Activated naive CD4-positive, alpha-beta T cell treated with anti-CD3 and anti-CD28 coated beads, Interleukin-2, amount 50 U/mL, for 72 hours (primary cell): ENCODE measurements around the gene SNRPA. TPM values are rescaled to one million over a fixed set of nuclear protein-coding genes. Genes with fewer than 3 reads are reported as not detected.
"Not testable (repeated sequence)": the region's sequence is repeated elsewhere in the genome, so short reads cannot be mapped to it uniquely, and the experiment has no call there.

Experiments used
- ATAC-seq, 2 donors: fragments of 150-1000 bp; cut with Tn5 transposase; 2 replicates each; pipeline ENCODE4 v1.10.0; 2021; ENCODE audit warnings: mild to moderate bottlenecking in 2 of 2, moderate library complexity in 2 of 2
- DNase-seq, 2 donors: peaks; one replicate each; pipeline ENCODE4 v3.0.0; 2021 to 2022; ENCODE audit warnings: low spot score in 2 of 2
- H3K27ac Mint-ChIP-seq, 2 donors: one replicate each; pipeline ENCODE4 v1.8.0; 2022; ENCODE audit warnings: mild to moderate bottlenecking in 2 of 2, mixed read lengths in 2 of 2
- H3K36me3 Mint-ChIP-seq, 2 donors: one replicate each; pipeline ENCODE4 v1.8.0; 2022; ENCODE audit warnings: mixed read lengths in 2 of 2
- H3K9me3 Mint-ChIP-seq, 2 donors: one replicate each; pipeline ENCODE4 v1.8.0; 2022; ENCODE audit warnings: mixed read lengths in 2 of 2
- total RNA-seq, 2 donors: library from RNA; stranded (reverse); gene quantifications; one replicate each; pipeline ENCODE4 v1.2.3, GENCODE V29; 2022

SNRPA gene
- total RNA-seq, 2 donors from 2014 or later: 197 to 227 TPM

DNA sequence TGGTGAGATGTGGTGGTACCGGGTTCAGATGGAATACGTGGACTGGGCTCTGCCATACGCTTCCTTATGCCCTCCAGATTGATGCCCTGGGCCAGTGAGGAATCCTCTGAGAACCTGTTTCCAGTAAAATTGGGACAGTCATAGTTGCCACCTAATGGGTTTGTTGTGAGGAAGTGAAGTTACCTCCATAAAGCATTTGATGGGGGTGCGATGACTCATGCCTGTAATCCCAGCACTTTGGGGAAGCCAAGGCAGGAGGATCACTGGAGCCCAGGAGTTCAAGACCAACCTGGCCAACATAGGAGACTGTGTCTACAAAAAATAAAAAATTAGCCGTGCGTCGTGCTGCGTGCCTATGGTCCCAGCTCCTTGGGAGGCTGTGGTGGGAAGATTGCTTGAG lies 4.8 kb downstream of the SNRPA start:
- Mint-ChIP-seq H3K36me3 (peaks cover 53 to 68% of the 10 kb centered on the region in 2 donors), H3K27ac (peak overlapping the region; percentile 87 to 94), H3K9me3 (no peaks in the 10 kb centered on the region)
- no peak for ATAC-seq
- no peak for DNase-seq

- Mint-ChIP-seq H3K9me3 (no peaks in the 10 kb centered on the region), H3K27ac (peak overlapping the region; percentile 32 to 87), H3K36me3 (peaks cover 49 to 66% of the 10 kb centered on the region in 2 donors)
- peak in 1 of 2 donors; percentile 44 for ATAC-seq
- no peak for DNase-seq
These were observed 5.6 kb downstream of the SNRPA start for GRCh38 chr19:40756502-40757110.

- H3K27ac Mint-ChIP-seq: no peak overlapping the region
- ATAC-seq (no peak), DNase-seq (no peak)
- peaks cover 49 to 70% of the 10 kb centered on the region in 2 donors for H3K36me3 Mint-ChIP-seq
- no peaks in the 10 kb centered on the region for H3K9me3 Mint-ChIP-seq
These were observed 7.5 kb downstream of the SNRPA start for GRCh38 chr19:40758491-40758890.

DNA sequence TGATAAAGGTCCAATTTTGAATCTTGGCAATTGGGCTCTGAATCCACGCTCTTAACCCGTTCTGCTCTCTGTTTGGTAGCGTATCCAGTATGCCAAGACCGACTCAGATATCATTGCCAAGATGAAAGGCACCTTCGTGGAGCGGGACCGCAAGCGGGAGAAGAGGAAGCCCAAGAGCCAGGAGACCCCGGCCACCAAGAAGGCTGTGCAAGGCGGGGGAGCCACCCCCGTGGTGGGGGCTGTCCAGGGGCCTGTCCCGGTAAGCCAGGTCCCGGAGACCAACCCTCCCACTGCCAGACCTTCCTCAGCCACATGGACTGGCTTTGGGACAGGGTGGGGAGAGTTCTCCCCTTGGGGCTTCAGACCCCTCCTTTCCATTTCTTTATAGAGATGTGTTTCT lies 8.3 kb downstream of the SNRPA start:
- Mint-ChIP-seq H3K36me3 (peaks cover 54 to 75% of the 10 kb centered on the region in 2 donors), H3K27ac (peak overlapping the region in 1 of 2 donors; percentile 34), H3K9me3 (no peaks in the 10 kb centered on the region)
- no peak for ATAC-seq
- DNase-seq: no peak

- peaks cover 46 to 69% of the 10 kb centered on the region in 2 donors for H3K36me3 Mint-ChIP-seq
- H3K27ac Mint-ChIP-seq: peak overlapping the region; percentile 70 to 88
- DNase-seq (no peak), ATAC-seq (no peak)
- H3K9me3 Mint-ChIP-seq: no peaks in the 10 kb centered on the region
These were observed 11.9 kb downstream of the SNRPA start for GRCh38 chr19:40762754-40763470.

DNA sequence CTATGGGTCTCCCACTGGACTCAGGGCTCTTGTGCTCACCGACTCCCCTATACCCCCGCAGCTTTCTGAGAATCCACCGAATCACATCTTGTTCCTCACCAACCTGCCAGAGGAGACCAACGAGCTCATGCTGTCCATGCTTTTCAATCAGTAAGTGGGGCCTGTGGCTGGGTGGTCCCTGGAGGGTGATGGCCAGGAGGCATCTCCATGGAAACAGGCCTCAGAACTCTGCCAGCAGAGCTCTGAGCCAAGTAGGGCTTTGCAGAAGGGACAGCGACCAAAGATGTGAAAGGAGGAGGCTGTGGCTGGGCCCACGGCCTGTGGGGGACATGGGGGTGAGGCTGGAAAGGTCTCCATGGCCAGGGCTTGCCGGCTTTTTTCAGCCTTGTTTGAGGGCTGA lies 12.5 kb downstream of the SNRPA start:
- ATAC-seq (no peak), DNase-seq (no peak)
- H3K9me3 Mint-ChIP-seq: no peaks in the 10 kb centered on the region
- H3K36me3 Mint-ChIP-seq: peaks cover 41 to 65% of the 10 kb centered on the region in 2 donors
- peak overlapping the region; percentile 24 to 80 for H3K27ac Mint-ChIP-seq

GRCh38 chr19:40763963-40764362 lies 13.0 kb downstream of the SNRPA start:
- DNase-seq: no peak
- no peaks in the 10 kb centered on the region for H3K9me3 Mint-ChIP-seq
- H3K27ac Mint-ChIP-seq: peak overlapping the region; percentile 24 to 80
- no peak for ATAC-seq
- H3K36me3 Mint-ChIP-seq: peaks cover 41 to 64% of the 10 kb centered on the region in 2 donors

DNA sequence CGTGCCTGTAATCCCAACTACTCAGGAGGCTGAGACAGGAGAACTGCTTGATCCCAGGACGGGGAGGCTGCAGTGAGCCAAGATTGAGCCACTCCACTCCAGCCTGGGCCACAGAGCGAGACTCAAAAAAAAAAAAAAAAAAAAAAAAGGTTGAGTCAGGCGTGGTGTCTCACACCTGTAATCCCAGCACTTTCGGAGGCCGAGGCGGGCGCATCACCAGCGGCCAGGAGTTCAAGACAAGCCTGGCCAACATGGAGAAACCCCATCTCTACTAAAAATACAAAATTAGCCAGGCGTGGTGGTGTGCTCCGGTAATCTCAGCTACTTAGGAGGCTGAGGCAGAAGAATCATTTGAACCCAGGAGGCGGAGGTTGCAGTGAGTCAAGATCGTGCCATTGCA lies 15.4 kb downstream of the SNRPA start:
- H3K36me3 Mint-ChIP-seq: peaks cover 44 to 57% of the 10 kb centered on the region in 2 donors
- not testable (repeated sequence) for H3K9me3 Mint-ChIP-seq, H3K27ac Mint-ChIP-seq, DNase-seq
- peak in 1 of 2 donors; percentile 27 for ATAC-seq

DNA sequence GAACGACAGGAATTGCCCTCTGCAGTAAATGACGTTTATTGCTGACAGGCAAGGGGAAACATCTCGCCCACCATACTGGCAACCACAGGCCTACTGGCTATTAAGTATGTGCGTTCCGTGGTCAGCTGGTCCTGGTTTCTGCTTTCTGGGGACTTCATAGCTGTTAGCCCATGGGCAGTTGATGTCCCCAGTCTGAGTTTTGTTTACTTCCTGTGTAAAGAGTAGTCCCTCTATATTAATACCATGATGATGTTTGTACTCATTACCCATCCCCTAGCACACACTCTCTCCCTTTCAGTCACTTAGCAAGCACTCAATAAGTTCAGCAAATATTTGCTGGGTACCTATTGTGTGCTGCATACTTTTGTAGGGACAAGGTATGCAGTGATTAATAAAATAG lies 17.9 kb downstream of the SNRPA start:
- no peak for ATAC-seq
- peaks cover 25 to 34% of the 10 kb centered on the region in 2 donors for H3K36me3 Mint-ChIP-seq
- DNase-seq: no peak
- peaks cover 0 to 3% of the 10 kb centered on the region in 2 donors for H3K9me3 Mint-ChIP-seq
- no peak overlapping the region for H3K27ac Mint-ChIP-seq

GRCh38 chr19:40771101-40771862 lies 20.3 kb downstream of the SNRPA start:
- not testable (repeated sequence) for H3K27ac Mint-ChIP-seq, H3K9me3 Mint-ChIP-seq, DNase-seq
- H3K36me3 Mint-ChIP-seq: peaks cover 8 to 12% of the 10 kb centered on the region in 2 donors
- peak in 1 of 2 donors; percentile 45 for ATAC-seq

GRCh38 chr19:40774916-40775631 lies 24.1 kb downstream of the SNRPA start, which contains the start of gene MIA:
MIA (plus strand) TSS chr19:40775521; CDS start chr19:40775543, 22 bp downstream.
- Mint-ChIP-seq H3K27ac (no peak within 1 kb of the TSS), H3K36me3 (peaks cover 7 to 8% of the 10 kb centered on the region in 2 donors), H3K9me3 (peaks cover 0 to 3% of the 10 kb centered on the region in 2 donors)
- ATAC-seq (no peak), DNase-seq (no peak)

- DNase-seq (no peak), ATAC-seq (no peak)
- Mint-ChIP-seq H3K27ac (no peak overlapping the region), H3K36me3 (peaks cover 4 to 5% of the 10 kb centered on the region in 2 donors), H3K9me3 (peaks cover 0 to 3% of the 10 kb centered on the region in 2 donors)
These were observed 24.6 kb downstream of the SNRPA start for GRCh38 chr19:40775632-40776022.

GRCh38 chr19:40776364-40776763 lies 25.4 kb downstream of the SNRPA start:
- H3K9me3 Mint-ChIP-seq: no peaks in the 10 kb centered on the region
- H3K27ac Mint-ChIP-seq: peak overlapping the region in 1 of 2 donors; percentile 26
- no peak for DNase-seq
- no peaks in the 10 kb centered on the region for H3K36me3 Mint-ChIP-seq
- ATAC-seq: no peak

DNA sequence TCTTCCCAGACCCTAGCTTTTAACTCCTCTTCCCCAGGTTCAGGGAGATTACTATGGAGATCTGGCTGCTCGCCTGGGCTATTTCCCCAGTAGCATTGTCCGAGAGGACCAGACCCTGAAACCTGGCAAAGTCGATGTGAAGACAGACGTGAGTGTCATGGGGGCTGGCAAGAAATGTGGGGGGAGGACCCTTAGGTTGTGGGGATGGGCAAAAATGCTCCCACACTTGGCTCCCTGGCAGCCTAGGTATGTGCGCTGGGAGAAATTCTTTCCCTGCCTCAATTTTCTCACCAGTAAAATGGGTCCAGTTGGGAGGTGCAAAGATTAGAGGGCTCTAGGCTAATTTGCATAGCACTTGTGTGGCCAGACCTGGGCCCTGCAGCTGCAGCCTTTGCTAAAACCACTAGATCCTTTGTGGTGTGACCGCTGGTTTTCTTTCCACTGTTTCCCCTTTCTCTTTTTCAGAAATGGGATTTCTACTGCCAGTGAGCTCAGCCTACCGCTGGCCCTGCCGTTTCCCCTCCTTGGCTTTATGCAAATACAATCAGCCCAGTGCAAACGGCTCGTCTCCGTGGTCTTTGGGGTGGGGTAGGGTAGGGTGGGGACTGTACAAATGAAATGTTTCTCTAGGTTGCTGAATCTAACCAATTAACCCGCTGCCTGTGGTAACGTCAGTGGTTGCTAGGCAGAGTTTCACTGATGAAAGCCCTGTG lies 26.1 kb downstream of the SNRPA start:
- Mint-ChIP-seq H3K9me3 (no peaks in the 10 kb centered on the region), H3K27ac (peak overlapping the region; percentile 96 to 98), H3K36me3 (no peaks in the 10 kb centered on the region)
- ATAC-seq: peak; percentile 66 to 73
- DNase-seq: peak; percentile 84 to 94

GRCh38 chr19:40777645-40777936 lies 26.6 kb downstream of the SNRPA start:
- Mint-ChIP-seq H3K36me3 (no peaks in the 10 kb centered on the region), H3K9me3 (no peaks in the 10 kb centered on the region), H3K27ac (peak overlapping the region; percentile 96 to 98)
- DNase-seq (no peak), ATAC-seq (no peak)
